GM12891 (cell line): ENCODE results near the gene CYB5R3.

Source experiments
- POLR2A ChIP-seq: IDR thresholded peaks from 2 replicates; pipeline ENCODE4 v1.6.1; 2011; ENCODE audit warnings: low read depth, low read length, control low read depth
- POLR2AphosphoS5 ChIP-seq: IDR thresholded peaks from 2 replicates; pipeline ENCODE4 v1.6.1; 2011; ENCODE audit warnings: low read depth, low read length, control low read depth

DNA sequence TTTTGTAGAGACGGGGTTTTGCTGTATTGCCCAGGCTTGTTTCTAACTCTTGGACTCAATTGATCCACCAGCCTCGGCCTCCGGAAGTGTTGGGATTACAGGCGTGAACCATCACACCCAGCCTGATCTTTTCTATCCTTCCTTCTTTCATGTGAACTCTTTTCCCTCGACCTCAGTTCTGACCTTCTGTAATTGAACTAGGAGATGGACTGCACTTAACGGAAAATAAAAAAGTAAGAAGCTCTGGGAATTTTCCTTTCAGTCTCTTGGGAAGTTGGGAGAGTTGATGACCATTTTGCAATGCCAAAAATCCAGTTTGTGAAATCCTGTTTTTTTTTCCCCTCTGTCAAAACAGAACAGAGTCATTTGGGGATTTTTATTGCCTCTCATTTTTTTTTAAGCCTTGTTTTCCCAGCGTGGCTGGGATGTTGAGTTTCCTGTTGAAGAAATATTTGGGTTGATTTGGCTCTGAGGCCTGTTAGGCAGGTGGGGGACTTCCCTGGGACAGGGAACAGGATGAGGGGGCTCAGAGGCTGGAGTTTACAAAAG lies 26.9 kb upstream of the CYB5R3 start:
- TF ChIP-seq POLR2AphosphoS5 (no peak), POLR2A (no peak)
